Kidney capillary endothelial cell (primary cell): ENCODE measurements around the gene HK2.

Experiments used
- DNase-seq: peaks from one replicate; pipeline ENCODE4 v3.0.0-alpha.2; 2018; ENCODE audit warnings: low spot score

Gene HK2

GRCh38 chr2:74937221-74937880, 103.4 kb downstream of the HK2 start:
- no peak for DNase-seq

- no peak for DNase-seq
Measured at GRCh38 chr2:74938264-74938663, 104.3 kb downstream of the HK2 start.

GRCh38 chr2:74939919-74940812, 106.2 kb downstream of the HK2 start:
- DNase-seq: no peak

GRCh38 chr2:74941284-74941683, 107.4 kb downstream of the HK2 start:
- DNase-seq: no peak

GRCh38 chr2:74942263-74942662, 108.3 kb downstream of the HK2 start:
- no peak for DNase-seq
